Bone marrow (tissue), 2 donors: ENCODE results near the gene PPP1R1C.
"Not testable (repeated sequence)": the region's sequence is repeated elsewhere in the genome, so short reads cannot be mapped to it uniquely, and the experiment has no call there.

Experiments
- DNase-seq, 2 donors: peaks; one replicate each; lab custom pipeline; 2025; lab: John Stamatoyannopoulos, UW

PPP1R1C gene

DNA sequence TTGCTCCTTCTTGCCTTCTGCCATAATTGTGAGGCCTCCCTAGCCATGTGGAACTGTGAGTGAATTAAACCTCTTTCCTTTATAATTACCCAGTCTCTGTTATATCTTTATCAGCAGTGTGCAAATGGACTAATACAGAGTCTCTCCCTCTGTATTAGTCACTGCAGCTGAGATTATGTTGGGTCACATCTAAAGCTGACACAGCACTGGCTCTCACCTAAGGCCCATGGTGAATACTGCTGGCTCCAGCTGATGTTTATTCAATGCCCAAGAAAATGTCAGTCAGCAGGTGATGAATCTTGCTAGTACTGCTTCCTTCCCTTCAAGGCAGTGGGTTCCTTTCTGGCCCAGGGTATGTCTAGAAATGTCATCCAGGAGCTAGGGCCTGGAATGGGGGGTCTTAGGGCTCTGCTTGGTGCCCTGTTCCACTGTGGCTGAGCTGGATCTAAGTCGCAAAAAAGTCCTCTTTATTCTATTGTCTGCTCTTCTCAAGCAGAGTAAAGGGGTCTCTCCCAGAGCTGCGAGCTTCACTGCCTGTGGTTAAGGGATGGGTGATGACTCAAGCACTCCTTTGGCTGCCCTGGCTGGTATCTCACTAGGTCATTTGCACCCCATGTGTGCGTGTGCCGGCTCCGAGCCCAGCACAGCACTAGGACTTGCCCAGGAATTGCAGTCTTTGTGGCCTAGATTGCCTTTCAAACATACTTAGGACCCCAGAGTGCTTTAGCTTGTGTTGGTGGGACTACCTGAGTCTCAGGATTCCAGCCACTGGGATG is 29.9 kb downstream of the PPP1R1C start:
- no peak for DNase-seq

DNA sequence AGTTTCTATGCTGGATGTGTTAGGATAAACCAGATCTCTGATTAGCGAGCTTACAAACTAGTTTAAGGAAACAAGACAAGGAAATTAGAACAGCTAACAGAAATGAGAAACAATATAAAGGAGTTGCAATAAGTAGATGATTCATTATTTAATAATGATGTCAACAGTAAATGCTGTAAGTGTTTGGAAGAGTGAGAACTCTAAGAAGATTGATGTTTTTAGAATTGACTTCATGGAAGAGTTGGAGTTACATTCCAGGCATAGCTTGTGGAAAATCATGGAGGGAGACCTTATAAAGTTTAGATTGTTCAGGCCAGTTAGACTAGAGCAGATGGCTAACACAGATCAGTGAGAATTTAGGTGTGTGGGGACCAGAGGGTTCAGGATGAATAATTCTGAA is 32.6 kb downstream of the PPP1R1C start:
- DNase-seq, result no peak

DNA sequence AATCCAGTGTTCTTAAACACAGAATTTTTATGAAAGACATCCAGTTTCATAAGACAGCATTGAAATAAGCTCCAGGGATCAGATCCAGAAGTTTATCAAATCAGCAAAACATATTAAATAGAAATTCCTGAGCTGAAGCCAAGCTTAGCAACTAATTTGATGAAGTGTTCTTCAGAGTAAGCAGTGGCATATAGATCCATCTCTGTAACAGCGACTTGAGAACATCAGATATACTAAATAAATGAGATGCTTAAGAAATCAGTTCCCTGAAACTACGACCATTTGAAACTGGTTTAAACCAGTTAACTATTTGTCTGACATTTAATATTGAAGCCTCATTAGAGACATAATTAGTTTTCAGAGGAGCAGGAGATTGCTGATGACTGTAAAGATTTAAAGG is 34.1 kb downstream of the PPP1R1C start:
- no peak for DNase-seq

GRCh38 chr2:182020286-182021070 is 34.8 kb downstream of the PPP1R1C start:
- DNase-seq, result no peak

GRCh38 chr2:182023235-182023634 is 37.6 kb downstream of the PPP1R1C start:
- DNase-seq, result no peak

DNA sequence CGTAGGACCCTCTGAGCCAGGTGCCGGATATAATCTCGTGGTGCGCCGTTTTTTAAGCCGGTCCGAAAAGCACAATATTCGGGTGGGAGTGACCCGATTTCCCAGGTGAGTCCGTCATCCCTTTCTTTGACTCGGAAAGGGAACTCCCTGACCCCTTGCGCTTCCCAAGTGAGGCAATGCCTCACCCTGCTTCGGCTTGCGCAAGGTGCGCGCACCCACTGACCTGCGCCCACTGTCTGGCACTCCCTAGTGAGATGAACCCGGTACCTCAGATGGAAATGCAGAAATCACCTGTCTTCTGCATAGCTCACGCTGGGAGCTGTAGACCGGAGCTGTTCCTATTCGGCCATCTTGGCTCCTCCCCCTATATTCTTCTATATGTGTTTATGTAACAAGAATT is 45.2 kb downstream of the PPP1R1C start:
- DNase-seq, result not testable (repeated sequence)

- no peak for DNase-seq
These were observed 46.3 kb downstream of the PPP1R1C start for GRCh38 chr2:182031956-182032355.

GRCh38 chr2:182033449-182033848 is 47.8 kb downstream of the PPP1R1C start:
- no peak for DNase-seq

DNA sequence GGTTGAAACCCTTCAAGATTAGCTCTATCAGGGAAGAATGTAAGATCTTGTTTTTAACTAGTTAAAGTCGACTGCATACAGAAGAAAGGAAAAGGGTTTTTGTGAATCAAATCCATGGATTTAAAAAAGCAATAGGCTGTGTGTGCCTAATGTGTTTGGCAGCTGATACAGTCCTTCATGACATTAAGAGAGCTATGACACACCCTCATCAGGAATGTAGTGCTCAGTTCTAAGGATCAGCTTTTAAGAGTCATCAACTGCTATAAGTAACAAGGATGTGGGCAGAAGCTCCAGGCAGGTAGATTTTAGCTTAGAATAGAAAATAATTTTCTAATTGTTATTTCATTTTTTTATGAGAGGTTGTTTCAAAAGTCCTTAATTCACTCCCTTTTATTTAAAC is 52.9 kb downstream of the PPP1R1C start:
- no peak for DNase-seq

DNA sequence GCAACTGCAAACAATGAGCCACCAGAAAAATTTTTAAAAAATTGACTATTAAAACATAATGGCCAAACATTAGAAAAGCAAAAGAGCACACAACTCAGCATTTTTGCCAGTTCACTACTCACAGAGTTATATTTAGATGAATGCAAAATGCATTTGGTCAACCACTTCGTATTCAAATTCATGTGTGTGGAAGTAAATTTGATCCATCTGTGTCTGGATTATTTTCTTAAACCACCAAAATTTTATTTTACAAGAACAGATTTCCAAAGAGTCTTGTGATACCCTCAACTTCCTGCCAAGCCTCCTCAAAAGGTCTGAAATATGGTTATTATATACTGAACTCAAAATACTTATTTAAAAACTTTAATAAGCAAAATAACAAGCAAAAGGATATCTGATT is 57.4 kb downstream of the PPP1R1C start:
- DNase-seq, result no peak

DNA sequence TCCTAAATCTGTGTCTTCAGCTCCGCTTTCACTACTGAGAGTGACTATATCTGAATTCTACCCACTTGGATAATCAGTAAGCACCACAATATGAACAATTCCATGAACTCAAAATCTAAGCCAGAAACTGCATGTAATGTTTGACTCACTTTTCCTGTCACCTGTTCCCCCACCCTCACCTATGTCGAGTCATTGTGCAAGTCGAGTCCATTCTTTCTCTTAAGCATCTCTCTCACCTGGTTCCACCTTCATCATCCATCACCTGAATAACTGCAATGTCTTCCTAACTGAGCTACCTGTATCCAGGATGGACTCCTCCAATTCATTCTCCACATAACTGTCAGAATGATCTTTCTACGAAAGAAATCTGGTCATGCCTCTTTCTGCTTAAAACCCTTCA is 58.2 kb downstream of the PPP1R1C start:
- DNase-seq, result no peak

GRCh38 chr2:182047544-182047943 is 61.9 kb downstream of the PPP1R1C start:
- no peak for DNase-seq

DNA sequence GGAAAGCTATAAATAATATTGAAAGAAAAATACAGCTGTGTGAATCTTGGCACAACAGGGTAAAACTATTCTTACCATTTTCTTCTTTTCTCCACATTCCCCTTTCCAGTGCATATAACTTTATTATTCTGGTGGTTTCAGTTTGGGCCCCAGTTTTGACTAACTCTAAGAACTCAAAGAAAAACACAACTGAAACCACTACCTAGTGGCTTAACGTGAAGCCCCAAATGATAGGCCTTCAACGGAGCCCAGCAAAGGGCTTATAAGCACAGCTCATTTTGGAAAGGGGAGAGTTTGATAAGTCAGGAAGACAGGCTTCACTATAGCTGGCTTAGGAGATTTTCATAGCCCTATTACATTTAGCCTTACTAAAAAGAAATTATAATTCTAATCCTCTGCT is 62.4 kb downstream of the PPP1R1C start:
- DNase-seq, result no peak

DNA sequence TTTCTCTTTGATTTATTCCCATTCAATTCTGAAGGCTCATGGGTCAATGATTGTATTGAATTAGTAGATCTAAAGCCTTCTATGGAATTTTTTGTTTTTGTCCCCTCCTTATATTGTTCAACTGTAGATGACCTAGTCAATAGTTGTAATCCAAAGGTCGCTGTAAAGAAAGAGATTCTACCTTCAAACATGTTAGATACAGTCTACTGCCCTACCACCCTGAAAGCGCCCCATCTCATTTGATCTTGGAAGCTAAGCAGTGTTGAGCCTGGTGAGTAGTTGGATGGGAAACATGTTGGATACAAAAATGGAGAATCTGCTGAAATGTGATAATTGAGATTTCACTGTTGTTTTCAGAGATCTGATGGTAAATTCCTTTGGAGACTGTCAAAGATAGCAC is 63.0 kb downstream of the PPP1R1C start:
- DNase-seq, result no peak

DNA sequence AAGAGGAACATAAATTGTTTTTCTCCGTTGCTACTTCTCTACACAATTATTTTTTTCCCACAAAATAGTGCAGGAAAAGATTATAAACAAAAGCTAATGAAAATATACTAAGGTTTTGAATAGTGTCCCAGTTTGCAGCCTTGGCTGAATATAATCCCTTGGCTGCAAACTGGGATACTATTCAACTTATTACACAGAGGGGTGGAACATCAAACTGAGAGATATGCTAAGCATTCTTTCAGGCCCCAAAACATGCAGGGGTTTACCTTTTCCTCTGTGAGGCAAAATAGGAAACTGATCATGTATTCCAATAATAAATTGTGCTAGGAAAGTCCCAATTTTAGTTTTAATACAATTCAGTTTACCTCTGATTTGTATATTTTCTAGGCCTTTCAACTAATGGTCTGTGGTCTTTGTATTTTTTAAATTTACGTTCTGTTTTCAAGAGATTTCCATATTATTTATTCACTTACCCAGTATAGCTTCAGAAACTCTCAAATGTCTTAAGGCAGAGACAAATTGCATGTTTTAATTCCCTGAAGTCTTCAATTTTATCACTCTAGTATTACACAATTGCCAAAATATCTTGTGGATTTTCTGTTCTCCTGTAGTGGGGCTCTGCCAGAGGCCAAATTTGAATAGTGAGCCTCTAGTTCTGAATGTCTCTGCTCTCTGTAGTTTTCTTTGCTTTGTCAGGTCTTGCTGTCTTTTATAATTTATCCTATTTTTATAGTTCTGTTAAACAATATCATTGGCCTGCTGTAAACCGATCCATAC is 63.9 kb downstream of the PPP1R1C start:
- DNase-seq, result no peak

DNA sequence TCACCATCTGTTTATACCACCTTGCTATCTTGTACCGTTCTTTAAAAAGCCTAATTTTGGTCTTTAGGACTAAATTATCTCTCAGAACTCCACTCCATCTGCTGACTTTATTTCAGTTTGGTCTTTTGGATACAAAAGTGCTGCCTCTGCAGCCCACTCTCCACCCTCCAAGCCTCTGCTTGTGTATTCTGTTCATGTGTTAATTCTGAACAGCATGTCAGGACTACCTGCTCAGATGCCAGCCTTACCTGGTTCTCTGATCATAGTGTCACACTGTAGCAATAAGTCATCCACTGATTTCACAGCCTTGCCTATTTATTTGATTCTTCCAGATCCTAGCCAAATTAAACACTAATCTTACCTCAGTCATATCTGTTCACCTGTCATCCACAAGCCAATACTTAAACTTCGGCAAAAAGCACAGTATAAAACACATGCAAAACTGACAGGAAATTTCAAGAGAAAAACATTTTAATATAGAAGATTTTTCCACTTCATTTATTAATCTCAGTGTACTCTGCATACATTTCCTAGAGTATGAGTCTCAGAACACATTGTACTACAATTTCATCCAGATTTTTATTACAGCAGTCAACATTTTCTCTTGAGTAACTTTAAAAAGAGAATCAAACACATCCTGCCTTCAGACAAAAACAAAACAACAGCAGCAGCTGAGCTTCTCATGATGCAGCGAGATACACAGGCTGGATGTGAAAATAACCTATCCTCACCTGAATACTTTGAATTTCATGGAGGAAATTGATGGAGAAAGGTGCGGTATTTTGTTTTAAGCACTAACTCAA is 64.9 kb downstream of the PPP1R1C start:
- DNase-seq, result no peak

DNA sequence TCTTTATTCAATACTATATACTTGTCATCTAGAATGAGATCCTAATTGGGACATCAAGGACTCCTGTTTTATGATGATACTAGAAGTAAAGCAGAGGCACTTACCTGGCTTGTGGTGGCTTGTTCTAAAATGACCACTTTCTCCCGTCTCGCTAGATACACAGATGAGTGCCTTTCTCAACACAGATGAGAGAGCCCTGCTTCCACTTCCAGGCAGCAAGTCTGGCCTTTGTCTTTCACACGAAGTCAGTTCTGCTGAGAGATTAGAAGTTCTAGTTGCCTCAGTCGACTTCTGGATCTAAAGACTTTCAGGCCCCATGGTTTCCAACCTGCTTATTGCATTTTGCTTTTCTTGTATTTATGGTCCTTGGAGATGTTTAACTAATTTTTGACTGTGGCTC is 70.3 kb downstream of the PPP1R1C start:
- DNase-seq, result no peak

DNA sequence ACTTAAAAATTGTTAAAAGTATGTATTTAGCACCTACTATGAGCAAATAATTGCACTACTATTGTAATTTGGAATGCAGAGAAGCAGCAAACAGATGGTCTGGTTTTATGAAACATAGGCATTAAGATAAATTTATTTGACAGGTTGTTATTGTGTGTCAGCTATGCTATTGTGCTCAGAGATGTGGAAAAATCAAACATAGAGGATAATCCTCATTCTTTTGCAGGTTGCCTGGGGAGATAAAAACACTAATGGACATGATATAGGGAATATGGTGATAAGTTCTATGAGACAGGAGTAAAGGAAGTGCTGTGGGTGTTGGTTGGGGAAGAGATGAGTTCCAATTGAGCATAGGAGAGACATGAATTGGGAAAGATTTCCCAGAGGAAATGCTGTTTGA is 71.3 kb downstream of the PPP1R1C start:
- DNase-seq, result no peak

DNA sequence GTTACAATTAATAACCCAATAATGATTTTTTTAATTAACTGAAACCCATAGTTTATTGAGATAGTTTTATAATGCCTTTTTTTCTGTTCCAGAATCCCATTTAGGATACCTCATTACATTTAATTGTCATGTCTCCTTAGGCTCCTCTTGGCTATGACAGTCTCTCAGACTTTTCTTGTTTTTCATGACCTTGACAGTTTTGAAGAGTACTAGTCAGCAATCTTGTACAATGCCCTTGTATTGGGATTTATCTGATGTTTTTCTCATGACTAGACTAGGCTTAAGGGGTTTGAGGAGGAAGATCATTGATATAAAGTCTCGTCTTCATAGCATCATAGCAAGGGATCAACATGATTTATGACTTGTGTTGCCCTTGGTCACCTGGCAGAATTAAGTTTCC is 72.4 kb downstream of the PPP1R1C start:
- DNase-seq, result no peak

- no peak for DNase-seq
These were observed 76.1 kb downstream of the PPP1R1C start for GRCh38 chr2:182061739-182062138.

DNA sequence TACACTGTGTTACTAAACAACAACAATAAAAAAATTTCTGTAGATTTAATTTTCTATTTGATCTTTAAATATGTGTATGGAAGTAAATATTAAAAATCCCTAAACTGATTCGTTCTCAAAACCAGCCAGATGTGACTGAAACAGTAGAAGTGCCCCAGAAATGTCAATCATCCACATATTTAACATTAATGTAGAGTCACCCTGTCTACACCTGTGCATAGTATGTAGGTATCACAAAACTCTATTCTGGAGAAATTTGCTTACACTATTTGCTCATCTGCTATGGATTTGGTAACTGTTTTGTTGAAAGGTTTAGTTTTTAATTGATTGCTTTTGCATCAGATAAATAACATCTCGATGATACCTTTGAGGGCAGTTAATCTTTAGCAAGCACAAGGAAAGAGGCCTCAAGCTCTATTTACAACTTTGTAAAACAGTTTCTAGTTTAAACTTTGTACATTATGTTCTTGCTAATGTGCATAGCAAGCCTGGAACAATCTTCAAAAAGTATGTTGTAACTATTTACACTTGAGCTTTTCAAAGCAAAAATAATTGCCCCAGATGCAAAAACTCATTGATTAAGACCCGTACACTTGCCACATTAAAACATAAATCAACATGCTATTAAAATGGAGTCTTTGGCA is 76.8 kb downstream of the PPP1R1C start:
- DNase-seq, result no peak
